CD4-positive, alpha-beta T cell treated with Interleukin-17A for 1 hour (primary cell): ENCODE data around the gene FNDC3B.
"Not testable (repeated sequence)": the region's sequence is repeated elsewhere in the genome, so short reads cannot be mapped to it uniquely, and the experiment has no call there.

Experiments used
- DNase-seq: peaks from one replicate; pipeline ENCODE4 v3.0.0-alpha.2; 2020

Gene FNDC3B

GRCh38 chr3:172357850-172358754 lies 318.7 kb downstream of the FNDC3B start:
- DNase-seq = no peak

GRCh38 chr3:172359231-172359630 lies 319.9 kb downstream of the FNDC3B start:
- no peak for DNase-seq

GRCh38 chr3:172359996-172360395 lies 320.6 kb downstream of the FNDC3B start:
- DNase-seq = no peak

- DNase-seq = no peak
Measured at GRCh38 chr3:172362583-172362982, 323.2 kb downstream of the FNDC3B start.

GRCh38 chr3:172364374-172365027 lies 325.1 kb downstream of the FNDC3B start:
- DNase-seq = no peak

GRCh38 chr3:172365028-172365567 lies 325.7 kb downstream of the FNDC3B start:
- no peak for DNase-seq

- no peak for DNase-seq
Measured at GRCh38 chr3:172367205-172368105, 328.1 kb downstream of the FNDC3B start.

- not testable (repeated sequence) for DNase-seq
Measured at GRCh38 chr3:172368556-172368955, 329.2 kb downstream of the FNDC3B start.

GRCh38 chr3:172369590-172370259 lies 330.3 kb downstream of the FNDC3B start:
- no peak for DNase-seq

GRCh38 chr3:172370419-172370818 lies 331.0 kb downstream of the FNDC3B start:
- DNase-seq = no peak

GRCh38 chr3:172371544-172371943 lies 332.2 kb downstream of the FNDC3B start:
- no peak for DNase-seq

GRCh38 chr3:172372895-172373294 lies 333.5 kb downstream of the FNDC3B start:
- no peak for DNase-seq

GRCh38 chr3:172373912-172374311 lies 334.5 kb downstream of the FNDC3B start:
- no peak for DNase-seq

- no peak for DNase-seq
Measured at GRCh38 chr3:172375206-172375850, 335.9 kb downstream of the FNDC3B start.

GRCh38 chr3:172376402-172376801 lies 337.0 kb downstream of the FNDC3B start:
- DNase-seq = no peak

- DNase-seq = no peak
Measured at GRCh38 chr3:172376881-172377280, 337.5 kb downstream of the FNDC3B start.

GRCh38 chr3:172378439-172378838 lies 339.1 kb downstream of the FNDC3B start:
- DNase-seq = no peak

GRCh38 chr3:172379372-172379771 lies 340.0 kb downstream of the FNDC3B start:
- no peak for DNase-seq

- DNase-seq = no peak
Measured at GRCh38 chr3:172380632-172381031, 341.3 kb downstream of the FNDC3B start.

- no peak for DNase-seq
Measured at GRCh38 chr3:172383306-172383796, 344.0 kb downstream of the FNDC3B start.

GRCh38 chr3:172384836-172385235 lies 345.5 kb downstream of the FNDC3B start:
- DNase-seq = no peak

- no peak for DNase-seq
Measured at GRCh38 chr3:172387728-172388127, 348.4 kb downstream of the FNDC3B start.
